ENCODE measurements around the gene KCNMA1.

GRCh38 chr10:77231375-77231774, 406.2 kb downstream of the KCNMA1 start:
- TF ChIP-seq POLR2AphosphoS5 (IDR thresholded peaks at IDR 0.05) (no peak), EP300 (IDR thresholded peaks at IDR 0.05) (no peak), POLR2A (IDR thresholded peaks at IDR 0.05) (no peak), CTCF (IDR thresholded peaks at IDR 0.05) (no peak)
